DOHH2 (cell line): ENCODE data around the gene TGFBR2.

Experiments used
- H3F3A ChIP-seq: fragments of 200-600 bp; sonication (generic), shearing (Covaris generic); 2 replicates; pipeline ENCODE4 v1.6.0; 2016; ENCODE audit warnings: antibody characterized with exemption, mild to moderate bottlenecking; ENCODE audit not compliant: control insufficient read depth, insufficient read depth
- H3K27ac ChIP-seq: fragments of 200-600 bp; sonication (generic); 2 replicates; pipeline ENCODE4 v1.5.1; 2014; ENCODE audit warnings: low read depth, mild to moderate bottlenecking, low read length, moderate library complexity
- H3K27me3 ChIP-seq: fragments of 200-600 bp; sonication (generic); 2 replicates; pipeline ENCODE4 v1.6.1; 2014; ENCODE audit warnings: mild to moderate bottlenecking, low read length, mixed read lengths; ENCODE audit not compliant: control insufficient read depth
- H3K36me3 ChIP-seq: fragments of 200-600 bp; sonication (generic); 2 replicates; pipeline ENCODE4 v1.6.1; 2014; ENCODE audit warnings: mild to moderate bottlenecking, low read length, moderate library complexity, mixed read lengths; ENCODE audit not compliant: control insufficient read depth
- H3K4me1 ChIP-seq: fragments of 200-600 bp; sonication (generic); 2 replicates; pipeline ENCODE4 v1.6.1; 2014; ENCODE audit warnings: mild to moderate bottlenecking, low read length, mixed read lengths; ENCODE audit not compliant: control insufficient read depth
- H3K4me2 ChIP-seq: fragments of 200-600 bp; sonication (generic); 2 replicates; pipeline ENCODE4 v1.6.0; 2014; ENCODE audit warnings: mild to moderate bottlenecking, low read length, moderate library complexity
- H3K4me3 ChIP-seq: fragments of 200-600 bp; sonication (generic); 2 replicates; pipeline ENCODE4 v1.5.1; 2014; ENCODE audit warnings: mild to moderate bottlenecking, low read length, mixed read lengths
- H3K79me2 ChIP-seq: fragments of 200-600 bp; sonication (generic); 2 replicates; pipeline ENCODE4 v1.6.1; 2014; ENCODE audit warnings: mild to moderate bottlenecking, low read length, mixed read lengths; ENCODE audit not compliant: control insufficient read depth
- H3K9me2 ChIP-seq: fragments of 200-600 bp; sonication (generic); replicated peaks from 2 replicates; pipeline ENCODE4 v1.6.1; 2014; ENCODE audit warnings: mild to moderate bottlenecking, low read length, mixed read lengths; ENCODE audit not compliant: control insufficient read depth
- H3K9me3 ChIP-seq: fragments of 200-600 bp; sonication (generic); 2 replicates; pipeline ENCODE4 v1.6.1; 2014; ENCODE audit warnings: antibody characterized with exemption, low read length, mixed read lengths; ENCODE audit not compliant: control insufficient read depth, insufficient read depth
- H4K20me1 ChIP-seq: fragments of 200-600 bp; sonication (generic); 2 replicates; pipeline ENCODE4 v1.6.0; 2014; ENCODE audit warnings: low read depth, mild to moderate bottlenecking, antibody characterized with exemption, low read length, moderate library complexity; ENCODE audit not compliant: control insufficient read depth, insufficient read depth
- EZH2phosphoT487 ChIP-seq: fragments of 200-600 bp; sonication (generic); IDR thresholded peaks from 2 replicates; pipeline ENCODE4 v1.6.1; 2017; ENCODE audit warnings: borderline replicate concordance, mild to moderate bottlenecking, antibody characterized with exemption, low read length, moderate library complexity, mixed read lengths
- TF ChIP-seq, protein P1 (sequence below): fragments of 200-600 bp; sonication (generic); IDR thresholded peaks from one replicate; pipeline ENCODE4 v1.5.1; 2014; ENCODE audit warnings: antibody characterized with exemption, mild to moderate bottlenecking, low read depth, low read length; ENCODE audit not compliant: poor library complexity, severe bottlenecking

Gene TGFBR2

DNA sequence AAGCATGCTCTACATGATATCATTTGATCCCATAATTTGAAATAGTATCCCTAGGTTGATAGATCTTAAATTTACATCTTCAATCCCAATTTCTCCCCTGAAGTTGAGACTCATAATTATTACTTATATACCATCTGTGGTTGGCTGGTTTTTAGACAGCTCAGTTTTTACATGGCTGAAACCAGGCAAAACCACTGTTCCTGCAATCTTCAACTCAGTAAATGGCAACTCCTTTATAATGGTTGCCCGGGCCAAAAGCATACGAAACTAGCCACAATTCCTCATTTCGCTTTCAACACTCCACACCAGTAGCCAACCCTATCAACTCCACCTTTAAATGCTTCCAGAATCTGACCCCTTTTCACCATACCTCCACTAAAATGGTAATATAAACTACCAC is 118.5 kb downstream of the TGFBR2 start:
- H3K4me2 ChIP-seq: no peak overlapping the region
- no peaks in the 10 kb centered on the region for H3K9me2 ChIP-seq
- no peaks in the 10 kb centered on the region for H3F3A ChIP-seq
- no peaks in the 10 kb centered on the region for H3K36me3 ChIP-seq
- no peaks in the 10 kb centered on the region for H3K4me1 ChIP-seq
- no peak overlapping the region for H3K27ac ChIP-seq
- no peaks in the 10 kb centered on the region for H3K27me3 ChIP-seq
- no peaks in the 10 kb centered on the region for H3K79me2 ChIP-seq
- no peaks in the 10 kb centered on the region for H4K20me1 ChIP-seq
- H3K9me3 ChIP-seq: no peaks in the 10 kb centered on the region
- TF ChIP-seq, protein P1, sequence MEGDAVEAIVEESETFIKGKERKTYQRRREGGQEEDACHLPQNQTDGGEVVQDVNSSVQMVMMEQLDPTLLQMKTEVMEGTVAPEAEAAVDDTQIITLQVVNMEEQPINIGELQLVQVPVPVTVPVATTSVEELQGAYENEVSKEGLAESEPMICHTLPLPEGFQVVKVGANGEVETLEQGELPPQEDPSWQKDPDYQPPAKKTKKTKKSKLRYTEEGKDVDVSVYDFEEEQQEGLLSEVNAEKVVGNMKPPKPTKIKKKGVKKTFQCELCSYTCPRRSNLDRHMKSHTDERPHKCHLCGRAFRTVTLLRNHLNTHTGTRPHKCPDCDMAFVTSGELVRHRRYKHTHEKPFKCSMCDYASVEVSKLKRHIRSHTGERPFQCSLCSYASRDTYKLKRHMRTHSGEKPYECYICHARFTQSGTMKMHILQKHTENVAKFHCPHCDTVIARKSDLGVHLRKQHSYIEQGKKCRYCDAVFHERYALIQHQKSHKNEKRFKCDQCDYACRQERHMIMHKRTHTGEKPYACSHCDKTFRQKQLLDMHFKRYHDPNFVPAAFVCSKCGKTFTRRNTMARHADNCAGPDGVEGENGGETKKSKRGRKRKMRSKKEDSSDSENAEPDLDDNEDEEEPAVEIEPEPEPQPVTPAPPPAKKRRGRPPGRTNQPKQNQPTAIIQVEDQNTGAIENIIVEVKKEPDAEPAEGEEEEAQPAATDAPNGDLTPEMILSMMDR: no peak
- TF ChIP-seq EZH2phosphoT487: no peak
- no peak overlapping the region for H3K4me3 ChIP-seq

DNA sequence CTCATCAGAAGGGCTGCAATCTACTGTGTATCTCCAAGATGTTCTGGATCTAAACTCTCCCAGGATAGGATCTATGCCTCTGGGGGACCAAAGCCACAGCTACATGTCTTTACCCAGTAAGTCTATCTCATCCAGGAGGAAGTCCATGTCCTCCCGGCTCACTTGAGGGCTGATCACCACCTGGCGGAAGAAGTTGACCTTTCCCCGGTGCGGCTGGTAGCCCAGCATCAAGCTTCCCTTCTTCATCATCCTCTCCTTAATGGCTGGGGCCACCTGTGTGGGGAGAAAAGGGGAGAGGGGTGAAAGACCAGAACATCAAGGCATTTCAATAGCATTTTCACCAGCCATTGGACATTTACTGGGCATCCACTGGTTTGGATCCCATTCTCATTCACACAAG is 121.7 kb downstream of the TGFBR2 start:
- H3F3A ChIP-seq: no peaks in the 10 kb centered on the region
- no peaks in the 10 kb centered on the region for H4K20me1 ChIP-seq
- no peak overlapping the region for H3K4me2 ChIP-seq
- H3K9me3 ChIP-seq: no peaks in the 10 kb centered on the region
- H3K9me2 ChIP-seq: no peaks in the 10 kb centered on the region
- no peaks in the 10 kb centered on the region for H3K36me3 ChIP-seq
- H3K27me3 ChIP-seq: no peaks in the 10 kb centered on the region
- no peak overlapping the region for H3K27ac ChIP-seq
- H3K4me1 ChIP-seq: no peaks in the 10 kb centered on the region
- H3K4me3 ChIP-seq: no peak overlapping the region
- TF ChIP-seq EZH2phosphoT487: no peak
- TF ChIP-seq, protein P1: no peak
- no peaks in the 10 kb centered on the region for H3K79me2 ChIP-seq

DNA sequence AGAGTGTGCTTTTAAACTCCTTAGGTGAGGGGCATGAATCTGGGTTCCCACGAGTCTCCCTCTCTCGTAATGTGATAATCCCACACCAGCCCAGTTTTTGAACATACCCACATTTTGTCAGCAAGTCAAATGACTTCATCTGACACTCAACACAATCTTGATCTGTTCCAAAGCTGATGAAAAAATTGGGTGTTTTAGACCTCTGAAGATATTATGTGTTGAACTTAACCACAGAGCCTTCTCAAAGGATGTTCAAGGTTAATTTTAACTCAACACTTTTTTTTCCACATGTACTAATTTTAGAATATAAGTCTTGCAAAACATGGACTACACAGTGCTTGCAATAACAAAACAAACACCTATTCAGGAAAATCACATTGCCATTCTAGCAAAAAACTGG is 123.1 kb downstream of the TGFBR2 start:
- Histone ChIP-seq H3K27ac (no peak overlapping the region), H3K27me3 (no peaks in the 10 kb centered on the region), H3K79me2 (no peaks in the 10 kb centered on the region), H3K4me2 (no peak overlapping the region), H3F3A (no peaks in the 10 kb centered on the region), H3K4me3 (no peak overlapping the region), H3K36me3 (no peaks in the 10 kb centered on the region), H3K9me2 (no peaks in the 10 kb centered on the region), H3K9me3 (no peaks in the 10 kb centered on the region), H4K20me1 (no peaks in the 10 kb centered on the region), H3K4me1 (no peaks in the 10 kb centered on the region)
- TF ChIP-seq EZH2phosphoT487: no peak
- TF ChIP-seq, protein P1: no peak

DNA sequence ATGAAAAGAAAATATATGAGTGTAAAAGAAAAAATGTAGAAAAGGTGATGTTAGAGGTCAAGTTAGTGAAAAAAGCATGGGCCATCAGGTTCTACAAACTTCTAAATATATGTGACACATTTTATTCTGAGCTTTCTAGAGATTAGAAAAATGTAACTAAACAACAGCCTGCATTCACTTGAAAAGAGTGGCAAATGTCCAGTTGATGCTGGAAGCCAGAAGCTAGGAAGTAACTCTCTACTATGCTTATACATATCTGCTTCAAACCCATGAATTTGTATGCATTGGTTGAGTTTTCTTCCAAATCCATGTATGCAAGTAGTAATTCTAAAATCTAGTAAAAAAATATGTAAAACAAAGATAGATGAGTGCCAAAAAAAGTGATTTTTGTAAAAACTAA is 123.5 kb downstream of the TGFBR2 start:
- Histone ChIP-seq H3K9me3 (no peaks in the 10 kb centered on the region), H3K4me3 (no peak overlapping the region)

More for the DNA sequence above, 123.5 kb downstream of the TGFBR2 start:
- no peaks in the 10 kb centered on the region for H4K20me1 ChIP-seq
- H3K79me2 ChIP-seq: no peaks in the 10 kb centered on the region
- no peak overlapping the region for H3K27ac ChIP-seq
- H3K4me1 ChIP-seq: no peaks in the 10 kb centered on the region
- H3K27me3 ChIP-seq: no peaks in the 10 kb centered on the region
- no peaks in the 10 kb centered on the region for H3K9me2 ChIP-seq
- H3F3A ChIP-seq: no peaks in the 10 kb centered on the region
- no peaks in the 10 kb centered on the region for H3K36me3 ChIP-seq
- no peak for TF ChIP-seq EZH2phosphoT487
- TF ChIP-seq, protein P1: no peak
- no peak overlapping the region for H3K4me2 ChIP-seq
